GM10248 (cell line): ENCODE results near the gene CEP72.

Experiments
- CTCF ChIA-PET: fragments of 300-600 bp; sonication (Branson Sonifier 250); formaldehyde crosslinking; extraction: SDS; loops from one replicate; lab custom pipeline; 2021; ENCODE audit warnings: antibody characterized with exemption; lab: Yijun Ruan, JAX
- POLR2A ChIA-PET: fragments of 350-650 bp; sonication (Branson Sonifier 250); formaldehyde crosslinking; extraction: SDS; loops from one replicate; lab custom pipeline; 2020; ENCODE audit warnings: antibody characterized with exemption; lab: Yijun Ruan, JAX
- DNase-seq: peaks from one replicate; pipeline ENCODE4 v3.0.0; 2012; ENCODE audit errors: extremely low spot score
- CTCF ChIP-seq: IDR thresholded peaks from 2 replicates; pipeline ENCODE4 v1.5.1; 2012; ENCODE audit warnings: mild to moderate bottlenecking, low read depth; ENCODE audit errors: extremely low read depth, missing control alignments, control extremely low read depth

Gene CEP72

GRCh38 chr5:668283-668995 is 56.3 kb downstream of the CEP72 start:
- no peak for TF ChIP-seq CTCF
- POLR2A ChIA-PET = no interaction called here
- CTCF ChIA-PET = interaction anchor here (0.7 to 6.7 kb wide), 6 partner anchors 14 to 1297 kb away, joined by 3 to 73 read pairs (median 4); no protein-coding TSS in a partner anchor

GRCh38 chr5:669111-669841 is 57.1 kb downstream of the CEP72 start:
- CTCF ChIA-PET = interaction anchor here (0.7 to 6.7 kb wide), 15 partner anchors 9 to 1296 kb away, joined by 3 to 73 read pairs (median 4); no protein-coding TSS in a partner anchor
- POLR2A ChIA-PET = no interaction called here
- DNase-seq = peak; percentile 58
- peak; percentile 60 for TF ChIP-seq CTCF

More at GRCh38 chr5:668283-668995, 56.3 kb downstream of the CEP72 start:
- DNase-seq = no peak

GRCh38 chr5:669842-670395 is 57.8 kb downstream of the CEP72 start:
- CTCF ChIA-PET = interaction anchor here (1.1 to 6.7 kb wide), 12 partner anchors 10 to 975 kb away, joined by 3 to 73 read pairs (median 4); no protein-coding TSS in a partner anchor
- POLR2A ChIA-PET = no interaction called here

GRCh38 chr5:670396-671270 is 58.5 kb downstream of the CEP72 start:
- CTCF ChIA-PET = interaction anchor here (0.7 to 6.7 kb wide), 12 partner anchors 10 to 470 kb away, joined by 3 to 73 read pairs (median 4); no protein-coding TSS in a partner anchor
- no peak for TF ChIP-seq CTCF
- DNase-seq = no peak
- POLR2A ChIA-PET = no interaction called here

More at GRCh38 chr5:669842-670395, 57.8 kb downstream of the CEP72 start:
- DNase-seq = no peak
- TF ChIP-seq CTCF = no peak

GRCh38 chr5:671459-672328 is 59.6 kb downstream of the CEP72 start:
- peak; percentile 83 for DNase-seq
- CTCF ChIA-PET = interaction anchor here (2.6 to 6.7 kb wide), 2 partner anchors 14 to 232 kb away, joined by 15 to 73 read pairs; no protein-coding TSS in a partner anchor
- peak; percentile 93 for TF ChIP-seq CTCF
- POLR2A ChIA-PET = no interaction called here
